ENCODE results near the gene SLC39A7. TPM values are rescaled to one million over a fixed set of nuclear protein-coding genes. Genes with fewer than 3 reads are reported as not detected.
A peak's percentile ranks its signal among the peaks of the same experiment; 100 is the strongest.

SLC39A7 gene
- 95.9 and 162 TPM in 2 replicates for total RNA-seq
- 267 TPM for polyA plus RNA-seq (2012)

DNA sequence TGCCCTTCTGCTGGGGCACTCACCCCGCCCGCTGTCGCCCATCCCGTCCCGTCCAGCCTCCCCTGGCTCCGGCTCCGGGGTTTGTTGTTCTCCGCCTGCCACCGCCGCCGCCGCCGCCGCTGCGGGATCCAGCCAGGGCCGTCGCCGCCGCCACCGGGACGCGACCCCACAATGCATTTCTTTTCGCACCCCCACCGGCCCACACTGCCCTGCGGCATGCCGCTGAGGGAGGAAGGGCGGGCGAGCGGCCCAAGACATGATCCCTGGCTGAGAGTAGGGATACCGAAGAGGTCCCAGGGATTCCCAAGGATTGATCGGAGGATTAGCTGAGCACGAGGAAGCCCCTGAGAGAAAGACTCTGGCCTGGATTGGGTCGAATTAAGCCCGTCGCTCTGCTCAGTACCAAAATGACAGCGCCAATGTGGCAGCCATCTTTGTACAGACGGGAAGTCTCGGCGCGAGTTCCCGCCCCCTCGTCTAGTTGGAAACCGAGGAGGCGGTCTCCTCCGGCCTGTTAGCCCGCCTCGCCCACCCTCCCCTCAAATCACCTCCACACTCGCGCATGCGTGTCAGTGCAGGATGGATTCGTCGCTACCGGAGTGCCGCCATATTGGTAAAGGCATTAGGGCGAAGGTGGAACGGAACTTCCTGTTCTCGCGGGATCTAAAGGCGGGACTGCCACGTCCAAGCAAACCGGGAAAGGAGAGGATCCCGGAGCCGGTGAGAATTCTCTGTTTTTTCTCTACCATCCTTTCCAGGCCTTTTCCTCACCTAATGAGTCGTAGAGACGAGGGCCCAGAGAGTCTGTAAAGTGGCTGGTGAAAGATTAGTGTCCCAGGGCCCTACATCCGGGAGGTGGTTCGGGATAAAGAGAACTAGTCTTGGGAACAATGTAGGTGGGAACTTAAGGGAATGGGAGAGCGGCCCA, at the start of gene SLC39A7, which contains the start of gene RXRB:
Gene SLC39A7 (plus strand): TSS at position 649 of the 928 bp plus-strand sequence. CDS start 379 bp downstream, outside the sequence.
Gene RXRB (minus strand): TSS at position 447 of the 928 bp plus-strand sequence. CDS start 189 bp downstream, at position 258.
- peak; percentile 100 for DNase-seq (ENCODE audit: low read depth)

DNA sequence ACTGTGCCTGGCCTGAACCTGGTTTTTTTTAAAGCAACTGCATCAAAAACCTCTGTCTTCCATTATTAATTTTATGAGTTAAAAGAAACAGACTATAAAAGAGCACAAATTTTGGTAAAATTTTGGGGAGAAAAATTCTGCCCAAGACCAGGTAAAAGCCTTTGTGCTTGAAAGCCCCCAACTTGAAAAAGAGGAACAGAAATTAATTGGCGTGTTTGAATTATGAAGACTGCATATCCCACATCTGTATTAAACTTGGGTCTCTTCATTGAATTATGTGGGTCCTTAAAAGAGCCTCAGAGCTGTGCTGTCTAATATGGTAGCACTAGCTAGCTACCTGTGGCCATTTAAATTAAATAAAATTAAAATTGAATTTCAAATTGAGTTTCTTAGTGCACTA, 49.6 kb upstream of the SLC39A7 start:
- no peak for DNase-seq (ENCODE audit: low read depth)

- DNase-seq (ENCODE audit: low read depth): no peak
These were observed 46.3 kb upstream of the SLC39A7 start for GRCh38 chr6:33154349-33154748.

GRCh38 chr6:33156561-33156960, 44.1 kb upstream of the SLC39A7 start:
- DNase-seq (ENCODE audit: low read depth): peak; percentile 95

DNA sequence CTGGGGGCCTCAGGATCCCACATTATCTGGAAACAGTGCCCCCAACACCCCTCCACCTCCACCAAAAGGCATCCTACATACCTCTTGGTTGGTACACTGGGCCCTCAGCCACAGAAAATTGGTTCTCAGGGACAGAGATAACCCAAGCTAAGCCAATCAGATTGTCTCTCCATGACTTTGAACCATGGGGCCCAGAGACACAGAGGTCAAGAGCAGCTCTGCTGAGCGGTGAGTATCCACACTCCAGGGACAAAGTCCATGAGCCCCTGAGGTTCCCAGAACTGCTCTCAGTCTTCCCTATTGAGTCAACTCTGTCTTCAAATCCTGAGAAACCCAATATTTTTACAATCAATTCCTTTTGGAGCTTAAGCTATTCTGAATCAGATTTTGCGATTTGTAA, 43.7 kb upstream of the SLC39A7 start:
- no peak for DNase-seq (ENCODE audit: low read depth)

DNA sequence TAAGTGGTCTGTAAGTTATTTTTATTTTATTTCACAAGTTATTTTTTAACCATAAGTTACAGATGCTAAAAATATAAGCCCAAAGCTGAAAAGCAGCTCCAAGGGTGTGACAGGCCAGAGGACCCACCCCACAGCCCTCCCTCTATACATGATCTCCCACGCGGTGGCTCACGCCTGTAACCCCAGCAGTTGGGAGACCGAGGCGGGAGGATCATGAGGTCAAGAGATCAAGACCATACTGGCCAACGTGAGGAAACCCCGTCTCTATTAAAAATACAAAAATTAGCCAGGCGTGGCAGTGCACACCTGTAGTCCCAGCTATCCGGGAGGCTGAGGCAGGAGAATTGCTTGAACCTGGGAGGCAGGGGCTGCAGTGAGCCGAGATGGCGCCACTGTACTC, 40.6 kb upstream of the SLC39A7 start:
- no peak for DNase-seq (ENCODE audit: low read depth)

DNA sequence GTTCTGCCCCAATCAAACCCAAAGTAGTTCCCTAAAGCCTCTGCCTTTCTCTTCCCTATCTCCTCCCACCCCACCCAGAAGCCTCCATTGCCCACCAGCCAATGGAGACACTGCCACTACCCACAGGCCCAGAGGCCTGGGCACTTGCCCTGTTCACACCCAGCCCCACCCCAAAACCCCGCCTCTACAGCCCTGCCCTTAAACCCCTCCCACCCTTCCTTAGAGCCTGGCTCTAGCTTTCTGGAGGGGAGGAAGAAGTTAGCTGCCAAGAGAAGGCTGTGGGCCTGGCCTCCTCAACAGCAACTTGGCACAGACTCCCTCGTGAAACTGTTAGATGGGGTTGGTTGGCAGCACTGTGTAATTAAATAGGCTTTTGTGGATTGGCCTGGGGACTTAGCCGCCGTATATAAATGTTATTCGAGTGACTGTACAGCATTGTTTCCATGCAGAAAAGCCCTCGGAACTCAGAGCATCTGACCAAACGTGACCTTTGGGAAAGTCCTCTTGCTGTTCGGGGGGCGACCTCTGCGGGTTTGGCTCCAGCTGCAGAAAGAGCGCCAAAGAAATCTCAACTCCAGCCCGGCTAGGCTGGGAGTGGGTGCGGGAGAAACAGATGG, 39.8 kb upstream of the SLC39A7 start:
- peak; percentile 100 for DNase-seq (ENCODE audit: low read depth)

DNA sequence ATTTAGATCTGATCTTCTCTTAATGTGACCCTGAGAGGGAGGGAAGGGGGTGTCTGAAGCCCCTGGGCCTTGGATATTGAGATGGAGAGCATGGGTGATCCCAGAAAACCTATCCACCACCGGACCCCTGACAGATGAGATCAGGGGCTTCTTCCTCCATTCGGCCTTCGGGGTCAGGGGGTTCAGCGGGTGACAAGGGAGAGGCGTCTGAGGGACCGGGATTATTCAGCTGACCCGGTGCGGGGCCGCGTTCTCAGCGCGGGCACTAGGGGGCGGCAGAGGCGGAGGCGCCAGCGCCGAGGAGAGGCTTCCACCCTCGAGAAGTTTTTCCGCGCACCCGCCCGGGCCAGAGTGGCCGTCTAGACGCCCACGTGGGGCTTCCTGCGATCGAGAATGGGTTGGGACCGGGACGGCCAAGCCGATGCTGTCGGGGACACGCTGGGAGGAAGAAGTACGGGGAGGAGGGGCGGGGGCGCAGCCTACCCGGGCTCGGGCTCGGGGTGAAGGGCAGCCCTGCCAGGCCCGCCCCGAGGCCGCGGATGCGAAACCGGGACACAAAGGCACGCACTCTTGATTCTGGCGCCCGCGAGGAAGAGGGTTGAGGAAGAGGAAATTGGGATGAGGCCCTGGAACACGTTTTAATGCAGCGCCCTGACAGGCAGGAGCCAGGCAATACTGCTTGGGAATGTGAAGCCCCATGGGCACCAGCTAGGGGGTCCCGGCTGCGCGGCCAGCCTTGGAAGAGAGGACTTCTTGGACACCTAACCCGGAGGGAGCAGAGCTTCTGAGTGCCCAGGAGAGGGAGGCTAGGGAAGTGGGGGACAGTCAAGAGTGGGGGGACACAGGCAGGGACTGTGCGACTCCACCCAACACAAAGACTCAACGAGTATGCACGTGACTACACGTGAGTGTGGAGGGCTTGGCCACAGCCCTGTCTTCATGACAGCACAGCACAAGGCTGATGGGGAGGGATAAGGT, 39.0 kb upstream of the SLC39A7 start:
- peak; percentile 87 for DNase-seq (ENCODE audit: low read depth)

DNA sequence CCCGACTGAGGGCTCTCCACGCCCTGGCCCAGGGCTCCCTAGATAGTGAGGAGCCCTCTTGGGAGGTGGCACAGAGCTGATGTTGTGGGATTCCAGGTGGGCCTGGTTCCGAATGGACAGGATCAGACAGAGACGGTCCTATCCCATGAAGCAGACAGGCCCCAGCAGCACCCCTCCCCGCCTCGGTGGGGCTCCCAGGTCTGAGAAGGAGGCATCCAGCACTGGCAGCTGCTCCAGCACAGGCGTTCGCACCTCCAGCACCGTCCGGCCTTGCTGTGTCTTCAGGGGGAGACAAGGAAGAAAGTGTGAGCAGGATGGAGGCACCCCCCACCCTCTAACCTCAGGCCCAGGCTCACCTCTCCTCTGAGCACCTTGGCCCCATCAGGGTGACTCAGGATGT, 37.1 kb upstream of the SLC39A7 start:
- no peak for DNase-seq (ENCODE audit: low read depth)

- DNase-seq (ENCODE audit: low read depth): no peak
These were observed 36.5 kb upstream of the SLC39A7 start for GRCh38 chr6:33164176-33164575.

GRCh38 chr6:33164665-33165373, 35.8 kb upstream of the SLC39A7 start:
- no peak for DNase-seq (ENCODE audit: low read depth)

GRCh38 chr6:33165581-33166258, 34.9 kb upstream of the SLC39A7 start:
- DNase-seq (ENCODE audit: low read depth): no peak

DNA sequence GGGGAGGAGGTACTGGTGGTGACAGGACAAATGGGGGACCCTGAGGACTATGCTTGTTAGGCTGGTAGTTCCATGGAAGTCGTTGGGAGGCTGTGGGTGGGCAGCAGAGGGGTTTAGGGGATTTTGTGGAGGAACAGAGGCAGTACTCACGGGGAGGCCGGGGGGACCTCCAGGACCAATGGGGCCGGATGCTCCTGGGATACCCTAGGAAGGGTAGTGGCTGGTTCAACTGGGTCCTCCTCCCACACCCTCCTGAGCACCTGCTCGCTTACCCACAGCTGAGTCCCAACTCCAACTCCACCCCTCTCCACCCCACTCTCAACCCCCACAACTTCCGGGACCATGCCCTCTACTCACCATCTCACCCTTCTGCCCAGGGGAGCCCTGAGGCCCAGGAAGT, 34.3 kb upstream of the SLC39A7 start:
- DNase-seq (ENCODE audit: low read depth): no peak

GRCh38 chr6:33166811-33167210, 33.9 kb upstream of the SLC39A7 start:
- no peak for DNase-seq (ENCODE audit: low read depth)

GRCh38 chr6:33167374-33168283, 33.0 kb upstream of the SLC39A7 start:
- no peak for DNase-seq (ENCODE audit: low read depth)

- no peak for DNase-seq (ENCODE audit: low read depth)
These were observed 32.4 kb upstream of the SLC39A7 start for GRCh38 chr6:33168284-33168601.

DNA sequence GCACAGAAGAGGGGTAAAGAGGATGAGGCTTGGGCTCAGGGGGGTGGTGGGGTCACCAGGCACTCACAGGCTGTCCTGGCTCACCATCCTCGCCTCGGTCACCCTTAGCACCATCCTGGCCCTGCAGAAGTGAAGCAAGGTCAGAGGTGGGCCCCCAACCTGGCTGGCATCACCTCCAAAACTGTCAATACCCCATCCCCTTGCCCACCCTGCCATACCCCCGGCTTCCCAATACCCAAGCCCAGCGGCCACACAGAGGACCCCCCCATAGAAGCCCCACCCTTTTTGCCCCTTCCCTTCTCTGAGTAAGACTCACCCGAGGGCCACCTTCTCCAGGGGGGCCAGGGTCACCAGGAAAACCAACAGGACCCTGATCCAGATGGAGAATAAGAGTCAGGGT, 32.0 kb upstream of the SLC39A7 start:
- no peak for DNase-seq (ENCODE audit: low read depth)

- DNase-seq (ENCODE audit: low read depth): no peak
These were observed 31.1 kb upstream of the SLC39A7 start for GRCh38 chr6:33169291-33170175.

All from myocyte (in vitro differentiated cells).